ENCODE results near the gene AKAP17A.
"Not testable (repeated sequence)": the region's sequence is repeated elsewhere in the genome, so short reads cannot be mapped to it uniquely, and the experiment has no call there.

Gene AKAP17A

GRCh38 chrX:1591102-1591862 lies at the start of gene AKAP17A:
Gene AKAP17A (plus strand): TSS chrX:1591604. CDS start chrX:1593463, 1,859 bp downstream.
- peak; percentile 93 for DNase-seq (ENCODE audit: low spot score)

GRCh38 chrX:1542994-1543725 lies 48.2 kb upstream of the AKAP17A start:
- no peak for DNase-seq (ENCODE audit: low spot score)

- no peak for DNase-seq (ENCODE audit: low spot score)
Observed at GRCh38 chrX:1545776-1546408, 45.5 kb upstream of the AKAP17A start.

GRCh38 chrX:1546691-1547251 lies 44.6 kb upstream of the AKAP17A start:
- no peak for DNase-seq (ENCODE audit: low spot score)

GRCh38 chrX:1551959-1552546 lies 39.4 kb upstream of the AKAP17A start:
- no peak for DNase-seq (ENCODE audit: low spot score)

- no peak for DNase-seq (ENCODE audit: low spot score)
Observed at GRCh38 chrX:1554469-1555210, 36.8 kb upstream of the AKAP17A start.

- DNase-seq (ENCODE audit: low spot score) = no peak
Observed at GRCh38 chrX:1555370-1555769, 36.0 kb upstream of the AKAP17A start.

GRCh38 chrX:1557442-1557841 lies 34.0 kb upstream of the AKAP17A start:
- DNase-seq (ENCODE audit: low spot score) = not testable (repeated sequence)

- no peak for DNase-seq (ENCODE audit: low spot score)
Observed at GRCh38 chrX:1558761-1559468, 32.5 kb upstream of the AKAP17A start.

- no peak for DNase-seq (ENCODE audit: low spot score)
Observed at GRCh38 chrX:1561164-1561563, 30.2 kb upstream of the AKAP17A start.

- DNase-seq (ENCODE audit: low spot score) = not testable (repeated sequence)
Observed at GRCh38 chrX:1564077-1564476, 27.3 kb upstream of the AKAP17A start.

GRCh38 chrX:1564750-1565683 lies 26.4 kb upstream of the AKAP17A start:
- no peak for DNase-seq (ENCODE audit: low spot score)

GRCh38 chrX:1574181-1574580 lies 17.2 kb upstream of the AKAP17A start:
- DNase-seq (ENCODE audit: low spot score) = not testable (repeated sequence)

GRCh38 chrX:1576201-1576992 lies 15.0 kb upstream of the AKAP17A start:
- DNase-seq (ENCODE audit: low spot score) = no peak

GRCh38 chrX:1577845-1578244 lies 13.6 kb upstream of the AKAP17A start:
- DNase-seq (ENCODE audit: low spot score) = no peak

GRCh38 chrX:1578511-1579173 lies 12.8 kb upstream of the AKAP17A start:
- no peak for DNase-seq (ENCODE audit: low spot score)

GRCh38 chrX:1581132-1581531 lies 10.3 kb upstream of the AKAP17A start:
- DNase-seq (ENCODE audit: low spot score) = peak; percentile 85

All from NAMALWA (cell line).